Neural progenitor cell (in vitro differentiated cells): ENCODE results near the gene EIF3D. TPM values are rescaled to one million over a fixed set of nuclear protein-coding genes. Genes with fewer than 3 reads are reported as not detected.

Source experiments
- DNase-seq: peaks from one replicate; pipeline ENCODE4 v3.0.0-alpha.2; 2016; ENCODE audit warnings: low spot score
- H2AFZ ChIP-seq: fragments of 200-600 bp; sonication (generic); replicated peaks from 2 replicates; pipeline ENCODE4 v1.6.1; 2016; ENCODE audit warnings: antibody characterized with exemption
- H3F3A ChIP-seq: fragments of 200-600 bp; sonication (generic); 2 replicates; pipeline ENCODE4 v1.6.1; 2016; ENCODE audit warnings: antibody characterized with exemption, low read depth
- H3K27ac ChIP-seq: fragments of 200-600 bp; sonication (generic); 2 replicates; pipeline ENCODE4 v1.5.1; 2016; ENCODE audit warnings: mild to moderate bottlenecking
- H3K27me3 ChIP-seq: fragments of 200-600 bp; sonication (generic); 2 replicates; pipeline ENCODE4 v1.6.1; 2016; ENCODE audit warnings: mild to moderate bottlenecking, moderate library complexity
- H3K36me3 ChIP-seq: fragments of 200-600 bp; sonication (generic); 2 replicates; pipeline ENCODE4 v1.5.1; 2016
- H3K4me1 ChIP-seq: fragments of 200-600 bp; sonication (generic); 2 replicates; pipeline ENCODE4 v1.6.1; 2016; ENCODE audit warnings: mixed run types
- H3K4me2 ChIP-seq: fragments of 200-600 bp; sonication (generic); 2 replicates; pipeline ENCODE4 v1.6.1; 2016
- H3K4me3 ChIP-seq: fragments of 200-600 bp; sonication (generic); 2 replicates; pipeline ENCODE4 v1.5.1; 2016
- H3K79me2 ChIP-seq: fragments of 200-600 bp; sonication (generic); 2 replicates; pipeline ENCODE4 v1.6.1; 2016; ENCODE audit warnings: low read depth
- H3K9ac ChIP-seq: fragments of 200-600 bp; sonication (generic); 2 replicates; pipeline ENCODE4 v1.6.1; 2016
- H3K9me3 ChIP-seq: fragments of 200-600 bp; sonication (generic); 2 replicates; pipeline ENCODE4 v1.5.1; 2016; ENCODE audit warnings: low read depth
- H4K20me1 ChIP-seq: fragments of 200-600 bp; sonication (generic); 2 replicates; pipeline ENCODE4 v1.6.1; 2016; ENCODE audit warnings: low read depth
- H3K27ac Mint-ChIP-seq: 3 replicates; pipeline ENCODE4 v1.8.0; 2021; ENCODE audit warnings: mixed read lengths
- H3K27me3 Mint-ChIP-seq: 2 replicates; pipeline ENCODE4 v1.8.0; 2022; ENCODE audit warnings: low read depth, mild to moderate bottlenecking, inconsistent platforms, moderate library complexity, mixed read lengths; ENCODE audit not compliant: insufficient read depth
- H3K36me3 Mint-ChIP-seq: 3 replicates; pipeline ENCODE4 v1.8.0; 2021; ENCODE audit warnings: mixed read lengths
- H3K4me1 Mint-ChIP-seq: 3 replicates; pipeline ENCODE4 v1.8.0; 2021; ENCODE audit warnings: mixed read lengths
- H3K4me3 Mint-ChIP-seq: 3 replicates; pipeline ENCODE4 v1.8.0; 2021; ENCODE audit warnings: mild to moderate bottlenecking, moderate library complexity, mixed read lengths
- H3K9me3 Mint-ChIP-seq: 3 replicates; pipeline ENCODE4 v1.8.0; 2020; ENCODE audit warnings: mixed read lengths
- CTCF ChIP-seq: fragments of 200-600 bp; sonication (generic); IDR thresholded peaks from 2 replicates; pipeline ENCODE4 v1.5.1; 2017; ENCODE audit warnings: antibody characterized with exemption, mild to moderate bottlenecking
- EZH2 ChIP-seq: fragments of 200-600 bp; sonication (generic); IDR thresholded peaks from 2 replicates; pipeline ENCODE4 v1.6.1; 2017; ENCODE audit warnings: antibody characterized with exemption, mild to moderate bottlenecking, moderate library complexity
- EZH2phosphoT487 ChIP-seq: fragments of 200-600 bp; sonication (generic); IDR thresholded peaks from 2 replicates; pipeline ENCODE4 v1.6.1; 2017; ENCODE audit warnings: antibody characterized with exemption
- total RNA-seq: library from RNA; depleted of rRNA; stranded (reverse); fragments of >200 nt; gene quantifications from 2 replicates; pipeline ENCODE4 v1.2.3, GENCODE V29; 2015; ENCODE audit warnings: low replicate concordance

The EIF3D gene
- total RNA-seq, 1 donor from 2014 or later, result 361 TPM

GRCh38 chr22:36561291-36561811, 32.4 kb upstream of the EIF3D start:
- H3K4me3 ChIP-seq, result no peak overlapping the region
- H3K27ac ChIP-seq, result no peak overlapping the region
- no peaks in the 10 kb centered on the region for H3K27me3 ChIP-seq
- H3K9ac ChIP-seq, result no peak overlapping the region
- H2AFZ ChIP-seq, result no peak overlapping the region
- no peaks in the 10 kb centered on the region for H3K79me2 ChIP-seq
- peaks cover 19% of the 10 kb centered on the region for H3K27me3 Mint-ChIP-seq
- no peaks in the 10 kb centered on the region for H3K9me3 ChIP-seq
- DNase-seq, result no peak
- no peaks in the 10 kb centered on the region for H3K36me3 Mint-ChIP-seq
- H3K4me1 ChIP-seq, result no peaks in the 10 kb centered on the region
- H3F3A ChIP-seq, result no peaks in the 10 kb centered on the region
- no peak overlapping the region for H3K27ac Mint-ChIP-seq
- H3K4me2 ChIP-seq, result no peak overlapping the region
- no peak overlapping the region for H3K4me3 Mint-ChIP-seq
- no peaks in the 10 kb centered on the region for H3K9me3 Mint-ChIP-seq
- no peaks in the 10 kb centered on the region for H3K36me3 ChIP-seq
- no peaks in the 10 kb centered on the region for H4K20me1 ChIP-seq
- no peak for TF ChIP-seq EZH2
- peaks cover 14% of the 10 kb centered on the region for H3K4me1 Mint-ChIP-seq

- no peaks in the 10 kb centered on the region for H3K36me3 ChIP-seq
- H2AFZ ChIP-seq, result no peak overlapping the region
- TF ChIP-seq EZH2phosphoT487 (no peak), CTCF (no peak), EZH2 (no peak)
- no peaks in the 10 kb centered on the region for H4K20me1 ChIP-seq
- DNase-seq, result no peak
- H3K4me3 ChIP-seq, result no peak overlapping the region
- no peak overlapping the region for H3K27ac ChIP-seq
- H3K4me1 ChIP-seq, result no peaks in the 10 kb centered on the region
- no peak overlapping the region for H3K4me2 ChIP-seq
- H3F3A ChIP-seq, result no peaks in the 10 kb centered on the region
- no peaks in the 10 kb centered on the region for H3K79me2 ChIP-seq
- H3K36me3 Mint-ChIP-seq, result no peaks in the 10 kb centered on the region
- no peak overlapping the region for H3K9ac ChIP-seq
- H3K9me3 Mint-ChIP-seq, result no peaks in the 10 kb centered on the region
- no peak overlapping the region for H3K4me3 Mint-ChIP-seq
- H3K27ac Mint-ChIP-seq, result no peak overlapping the region
- peaks cover 17% of the 10 kb centered on the region for H3K27me3 Mint-ChIP-seq
- no peaks in the 10 kb centered on the region for H3K9me3 ChIP-seq
- H3K27me3 ChIP-seq, result no peaks in the 10 kb centered on the region
- H3K4me1 Mint-ChIP-seq, result peaks cover 14% of the 10 kb centered on the region
Observed at GRCh38 chr22:36560001-36560400, 31.0 kb upstream of the EIF3D start.

GRCh38 chr22:36554098-36554497, 25.1 kb upstream of the EIF3D start:
- Histone ChIP-seq H3F3A (no peaks in the 10 kb centered on the region), H2AFZ (peak overlapping the region; percentile 42), H3K27me3 (peaks cover 3% of the 10 kb centered on the region), H4K20me1 (no peaks in the 10 kb centered on the region), H3K79me2 (no peaks in the 10 kb centered on the region), H3K36me3 (no peaks in the 10 kb centered on the region), H3K9me3 (no peaks in the 10 kb centered on the region), H3K4me3 (no peak overlapping the region), H3K4me2 (no peak overlapping the region), H3K27ac (no peak overlapping the region), H3K9ac (no peak overlapping the region), H3K4me1 (peaks cover 3% of the 10 kb centered on the region)
- no peak for DNase-seq
- no peak overlapping the region for H3K4me3 Mint-ChIP-seq
- peaks cover 1% of the 10 kb centered on the region for H3K4me1 Mint-ChIP-seq
- no peaks in the 10 kb centered on the region for H3K36me3 Mint-ChIP-seq
- TF ChIP-seq CTCF (no peak), EZH2phosphoT487 (no peak), EZH2 (no peak)
- peaks cover 17% of the 10 kb centered on the region for H3K27me3 Mint-ChIP-seq
- no peak overlapping the region for H3K27ac Mint-ChIP-seq
- no peaks in the 10 kb centered on the region for H3K9me3 Mint-ChIP-seq

- H2AFZ ChIP-seq, result no peak overlapping the region
- TF ChIP-seq CTCF, result no peak
- no peak for TF ChIP-seq EZH2
- no peak for TF ChIP-seq EZH2phosphoT487
- H3K27ac ChIP-seq, result no peak overlapping the region
- DNase-seq, result no peak
- Mint-ChIP-seq H3K4me3 (no peak overlapping the region), H3K27me3 (peaks cover 15% of the 10 kb centered on the region), H3K9me3 (no peaks in the 10 kb centered on the region), H3K27ac (no peak overlapping the region), H3K36me3 (no peaks in the 10 kb centered on the region), H3K4me1 (peaks cover 6% of the 10 kb centered on the region)
- no peak overlapping the region for H3K9ac ChIP-seq
- H3K9me3 ChIP-seq, result no peaks in the 10 kb centered on the region
- H4K20me1 ChIP-seq, result no peaks in the 10 kb centered on the region
- H3K4me2 ChIP-seq, result no peak overlapping the region
- peaks cover 3% of the 10 kb centered on the region for H3K4me1 ChIP-seq
- H3K27me3 ChIP-seq, result peaks cover 3% of the 10 kb centered on the region
- H3K4me3 ChIP-seq, result no peak overlapping the region
- H3F3A ChIP-seq, result no peaks in the 10 kb centered on the region
- H3K79me2 ChIP-seq, result no peaks in the 10 kb centered on the region
- no peaks in the 10 kb centered on the region for H3K36me3 ChIP-seq
Observed at GRCh38 chr22:36552289-36552688, 23.3 kb upstream of the EIF3D start.
